Endodermal cell (in vitro differentiated cells): ENCODE results near the gene DNM2. TPM values are rescaled to one million over a fixed set of nuclear protein-coding genes. Genes with fewer than 3 reads are reported as not detected.

ENCODE experiments used
- DNase-seq: peaks from one replicate; pipeline ENCODE4 v3.0.0-alpha.2; 2017
- H3K27ac ChIP-seq: 2 replicates; pipeline ENCODE4 v1.5.1; 2013; ENCODE audit warnings: mild to moderate bottlenecking, low read depth, low read length, moderate library complexity
- H3K27me3 ChIP-seq: 2 replicates; pipeline ENCODE4 v1.6.1; 2013; ENCODE audit warnings: mild to moderate bottlenecking, low read length, moderate library complexity; ENCODE audit not compliant: insufficient read depth, control insufficient read depth, poor library complexity, severe bottlenecking
- H3K36me3 ChIP-seq: 2 replicates; pipeline ENCODE4 v1.7.0; 2013; ENCODE audit warnings: mild to moderate bottlenecking, low read length, moderate library complexity; ENCODE audit not compliant: control insufficient read depth, insufficient read depth
- H3K4me1 ChIP-seq: one replicate; pipeline ENCODE4 v1.7.0; 2013; ENCODE audit warnings: low read length; ENCODE audit not compliant: control insufficient read depth, insufficient read depth
- H3K4me3 ChIP-seq: 2 replicates; pipeline ENCODE4 v1.5.1; 2013; ENCODE audit warnings: mild to moderate bottlenecking, low read length, moderate library complexity
- H3K9ac ChIP-seq: 2 replicates; pipeline ENCODE4 v1.6.1; 2013; ENCODE audit warnings: mild to moderate bottlenecking, low read length, moderate library complexity; ENCODE audit not compliant: poor library complexity, severe bottlenecking; ENCODE audit errors: extremely low read depth
- H3K9me3 ChIP-seq: 2 replicates; pipeline ENCODE4 v1.6.1; 2013; ENCODE audit warnings: mild to moderate bottlenecking, low read length, moderate library complexity; ENCODE audit not compliant: control insufficient read depth
- H3K27ac Mint-ChIP-seq: 2 replicates; pipeline ENCODE4 v1.8.0; 2020; ENCODE audit warnings: mixed read lengths
- H3K27me3 Mint-ChIP-seq: 2 replicates; pipeline ENCODE4 v1.8.0; 2021; ENCODE audit warnings: mild to moderate bottlenecking, mixed read lengths; ENCODE audit not compliant: insufficient read depth
- H3K36me3 Mint-ChIP-seq: 2 replicates; pipeline ENCODE4 v1.8.0; 2020; ENCODE audit warnings: low read depth, mixed read lengths
- H3K4me1 Mint-ChIP-seq: 2 replicates; pipeline ENCODE4 v1.8.0; 2020; ENCODE audit warnings: mixed read lengths
- H3K4me3 Mint-ChIP-seq: 2 replicates; pipeline ENCODE4 v1.8.0; 2020; ENCODE audit warnings: mild to moderate bottlenecking, moderate library complexity, mixed read lengths
- H3K9me3 Mint-ChIP-seq: 2 replicates; pipeline ENCODE4 v1.8.0; 2020; ENCODE audit warnings: mild to moderate bottlenecking, mixed read lengths
- WGBS, 2 experiments: methylation state at CpG; one replicate each; pipeline versions ENCODE4 v1.1.5 to v1.1.7; 2013; ENCODE audit warnings: missing lambda C conversion rate in 2 of 2, mixed read lengths in 1 of 2; ENCODE audit not compliant: insufficient coverage in 1 of 2, insufficient read length in 1 of 2; 5-methylcytosine and 5-hydroxymethylcytosine counted together
- total RNA-seq, 2 donors: library from RNA; stranded (reverse); fragmentation: NEBNext Ultra II Directional in 1 of 2; extraction: Animal tissue kit (Norgen Biotek cat#: 25700) in 1 of 2; gene quantifications; 2 replicates in 1 of 2; 3 replicates in 1 of 2; pipeline ENCODE4 v1.2.1, GENCODE V29; 2021
- TF ChIP-seq, protein P1 (sequence below): fragments of 200-600 bp; sonication (generic); conservative IDR thresholded peaks from 2 replicates; pipeline ENCODE4 v1.5.0; 2021; ENCODE audit warnings: antibody characterized with exemption, mild to moderate bottlenecking

The DNM2 gene
- total RNA-seq, 2 donors from 2014 or later, result 118 to 136 TPM

DNA sequence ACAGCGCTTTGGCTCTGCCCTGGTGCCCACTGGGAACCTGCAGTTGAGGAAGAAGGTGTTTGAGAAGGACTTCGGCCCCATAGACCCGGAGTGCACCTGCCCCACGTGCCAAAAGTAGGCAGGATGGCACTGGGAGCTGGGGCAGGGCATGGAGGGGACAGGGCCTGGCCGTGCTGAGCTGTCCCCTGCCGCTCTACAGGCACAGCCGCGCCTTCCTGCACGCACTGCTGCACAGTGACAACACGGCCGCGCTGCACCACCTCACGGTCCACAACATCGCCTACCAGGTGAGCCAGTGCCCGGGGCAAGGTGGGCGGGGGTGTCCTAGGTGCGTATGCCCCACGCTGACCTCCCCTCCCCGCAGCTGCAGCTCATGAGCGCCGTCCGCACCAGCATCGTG is 5.1 kb upstream of the DNM2 start:
- H3K27me3 ChIP-seq, result no peaks in the 10 kb centered on the region
- TF ChIP-seq, protein P1, sequence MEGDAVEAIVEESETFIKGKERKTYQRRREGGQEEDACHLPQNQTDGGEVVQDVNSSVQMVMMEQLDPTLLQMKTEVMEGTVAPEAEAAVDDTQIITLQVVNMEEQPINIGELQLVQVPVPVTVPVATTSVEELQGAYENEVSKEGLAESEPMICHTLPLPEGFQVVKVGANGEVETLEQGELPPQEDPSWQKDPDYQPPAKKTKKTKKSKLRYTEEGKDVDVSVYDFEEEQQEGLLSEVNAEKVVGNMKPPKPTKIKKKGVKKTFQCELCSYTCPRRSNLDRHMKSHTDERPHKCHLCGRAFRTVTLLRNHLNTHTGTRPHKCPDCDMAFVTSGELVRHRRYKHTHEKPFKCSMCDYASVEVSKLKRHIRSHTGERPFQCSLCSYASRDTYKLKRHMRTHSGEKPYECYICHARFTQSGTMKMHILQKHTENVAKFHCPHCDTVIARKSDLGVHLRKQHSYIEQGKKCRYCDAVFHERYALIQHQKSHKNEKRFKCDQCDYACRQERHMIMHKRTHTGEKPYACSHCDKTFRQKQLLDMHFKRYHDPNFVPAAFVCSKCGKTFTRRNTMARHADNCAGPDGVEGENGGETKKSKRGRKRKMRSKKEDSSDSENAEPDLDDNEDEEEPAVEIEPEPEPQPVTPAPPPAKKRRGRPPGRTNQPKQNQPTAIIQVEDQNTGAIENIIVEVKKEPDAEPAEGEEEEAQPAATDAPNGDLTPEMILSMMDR, result no peak
- no peaks in the 10 kb centered on the region for H3K4me1 ChIP-seq
- no peaks in the 10 kb centered on the region for H3K36me3 ChIP-seq
- DNase-seq, result no peak
- no peak overlapping the region for H3K9ac ChIP-seq
- no peak overlapping the region for H3K27ac Mint-ChIP-seq
- WGBS, 2 experiments, result 94 to 95% methylated on average over 22 of the region's 23 CpGs
- no peak overlapping the region for H3K4me3 ChIP-seq
- H3K9me3 ChIP-seq, result no peaks in the 10 kb centered on the region
- H3K9me3 Mint-ChIP-seq, result no peaks in the 10 kb centered on the region
- H3K27ac ChIP-seq, result no peak overlapping the region
- H3K4me3 Mint-ChIP-seq, result no peak overlapping the region
- peaks cover 17% of the 10 kb centered on the region for H3K36me3 Mint-ChIP-seq
- H3K27me3 Mint-ChIP-seq, result no peaks in the 10 kb centered on the region
- H3K4me1 Mint-ChIP-seq, result peaks cover 6% of the 10 kb centered on the region

DNA sequence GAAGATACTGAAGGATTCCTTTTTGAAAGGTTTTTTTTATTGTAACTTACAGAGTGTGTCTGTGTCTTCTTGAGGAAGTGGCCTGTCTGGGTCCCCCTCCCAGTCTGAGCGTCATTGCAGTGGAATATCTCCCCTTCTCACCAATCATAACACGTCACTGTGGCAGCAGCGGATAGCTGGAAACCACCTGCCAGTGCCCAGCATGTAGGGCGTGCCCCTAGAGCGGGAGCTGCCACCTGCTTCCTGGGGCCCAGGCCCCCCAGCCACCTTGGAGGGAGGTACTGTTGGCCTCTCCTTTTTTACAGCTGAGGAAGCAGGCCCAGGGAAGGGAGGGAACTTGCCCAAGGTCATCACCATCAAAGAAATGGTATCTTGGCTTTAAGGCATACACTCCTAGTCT is 4.6 kb upstream of the DNM2 start:
- H3K27me3 ChIP-seq, result no peaks in the 10 kb centered on the region
- TF ChIP-seq, protein P1, result no peak
- no peak overlapping the region for H3K4me3 Mint-ChIP-seq
- H3K27me3 Mint-ChIP-seq, result no peaks in the 10 kb centered on the region
- no peak overlapping the region for H3K27ac ChIP-seq
- H3K27ac Mint-ChIP-seq, result no peak overlapping the region
- H3K4me1 Mint-ChIP-seq, result peaks cover 6% of the 10 kb centered on the region
- peaks cover 17% of the 10 kb centered on the region for H3K36me3 Mint-ChIP-seq
- no peaks in the 10 kb centered on the region for H3K4me1 ChIP-seq
- H3K9me3 ChIP-seq, result no peaks in the 10 kb centered on the region
- H3K36me3 ChIP-seq, result no peaks in the 10 kb centered on the region
- H3K9ac ChIP-seq, result no peak overlapping the region
- no peak overlapping the region for H3K4me3 ChIP-seq
- DNase-seq, result no peak
- 98 to 100% methylated on average over 2 to 5 of the region's 5 CpGs for WGBS, 2 experiments
- no peaks in the 10 kb centered on the region for H3K9me3 Mint-ChIP-seq

DNA sequence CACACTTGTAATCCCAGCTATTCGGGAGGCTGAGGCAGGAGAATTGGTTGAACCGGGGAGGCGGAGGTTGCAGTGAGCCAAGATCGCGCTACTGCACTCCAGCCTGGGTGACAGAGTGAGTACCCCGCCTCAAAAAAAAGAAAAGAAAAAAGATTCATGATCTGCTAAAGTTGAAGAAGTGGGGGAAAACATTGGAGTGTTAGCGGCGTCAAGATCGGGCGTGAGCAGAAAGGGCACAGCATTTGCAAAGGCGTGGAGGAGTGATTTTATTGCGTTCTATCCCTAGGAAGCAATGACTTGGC is 874 bp upstream of the DNM2 start:
- Mint-ChIP-seq H3K4me1 (peaks cover 17% of the 10 kb centered on the region), H3K4me3 (peak overlapping the region; percentile 92), H3K27me3 (no peaks in the 10 kb centered on the region), H3K27ac (peak overlapping the region; percentile 95), H3K36me3 (peaks cover 9% of the 10 kb centered on the region), H3K9me3 (no peaks in the 10 kb centered on the region)
- DNase-seq, result no peak
- no peak overlapping the region for H3K9ac ChIP-seq
- H3K4me1 ChIP-seq, result peaks cover 7% of the 10 kb centered on the region
- H3K27ac ChIP-seq, result peak overlapping the region; percentile 54
- H3K4me3 ChIP-seq, result peak overlapping the region; percentile 61
- H3K36me3 ChIP-seq, result peaks cover 7% of the 10 kb centered on the region
- no peaks in the 10 kb centered on the region for H3K27me3 ChIP-seq
- no peaks in the 10 kb centered on the region for H3K9me3 ChIP-seq
- 46 to 59% methylated on average over 8 to 12 of the region's 12 CpGs for WGBS, 2 experiments
- TF ChIP-seq, protein P1, result no peak
